Limb (tissue), 2 donors: ENCODE data around the gene LACTB.

Experiments used
- DNase-seq, 2 donors: peaks; one replicate each; pipeline ENCODE4 v3.0.0-alpha.2; 2016; ENCODE audit errors: extremely low spot score in 2 of 2

LACTB gene

DNA sequence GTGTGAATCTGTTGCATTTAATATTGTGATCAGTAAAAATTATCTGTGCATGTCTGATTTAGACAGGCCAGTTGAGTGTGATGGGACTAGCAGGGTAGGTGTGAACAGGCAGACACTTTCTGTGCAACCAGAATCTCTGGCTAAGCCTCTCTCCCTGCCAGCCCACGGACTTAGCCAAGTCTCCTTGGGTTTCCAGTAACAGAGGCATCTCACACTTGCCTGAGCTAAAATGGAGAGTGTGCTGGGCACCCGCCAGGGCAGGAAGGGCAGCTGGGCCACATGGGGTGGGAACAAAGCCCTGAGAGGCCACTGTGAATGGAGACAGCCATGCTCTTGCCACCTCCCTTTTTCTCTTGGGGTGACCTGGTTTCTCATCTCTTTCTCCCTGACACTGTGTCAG lies 48.1 kb downstream of the LACTB start:
- DNase-seq, result no peak

GRCh38 chr15:63172376-63172775 lies 50.7 kb downstream of the LACTB start:
- DNase-seq, result no peak

DNA sequence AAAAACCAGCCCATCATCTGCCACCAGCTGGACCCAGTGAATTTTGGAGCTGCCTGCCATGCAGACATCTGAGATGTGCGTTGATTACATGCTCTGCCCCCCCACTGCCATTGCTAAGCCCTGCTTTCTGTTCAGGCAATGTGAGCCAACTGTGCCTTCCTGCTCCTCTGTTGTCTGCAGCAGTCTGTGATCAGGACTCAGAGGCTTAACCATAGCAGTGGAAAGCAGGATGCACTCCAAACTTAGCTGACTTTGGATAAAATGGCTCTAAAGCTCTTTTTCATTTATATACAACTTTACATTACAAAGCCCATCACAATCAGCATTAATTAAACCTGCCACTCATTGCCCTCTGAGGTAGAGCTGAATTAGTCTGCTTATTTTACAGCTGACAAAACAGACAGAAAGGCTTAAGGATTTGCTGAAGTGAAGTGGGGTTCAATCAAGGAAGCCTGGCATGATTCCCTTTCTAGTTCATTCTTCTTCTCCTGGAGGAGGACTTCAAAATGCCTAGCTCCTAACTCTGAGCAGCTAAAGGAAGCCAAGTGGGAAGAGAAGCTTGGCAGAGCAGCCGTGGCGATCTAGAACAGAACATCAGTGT lies 51.3 kb downstream of the LACTB start:
- DNase-seq, result no peak

DNA sequence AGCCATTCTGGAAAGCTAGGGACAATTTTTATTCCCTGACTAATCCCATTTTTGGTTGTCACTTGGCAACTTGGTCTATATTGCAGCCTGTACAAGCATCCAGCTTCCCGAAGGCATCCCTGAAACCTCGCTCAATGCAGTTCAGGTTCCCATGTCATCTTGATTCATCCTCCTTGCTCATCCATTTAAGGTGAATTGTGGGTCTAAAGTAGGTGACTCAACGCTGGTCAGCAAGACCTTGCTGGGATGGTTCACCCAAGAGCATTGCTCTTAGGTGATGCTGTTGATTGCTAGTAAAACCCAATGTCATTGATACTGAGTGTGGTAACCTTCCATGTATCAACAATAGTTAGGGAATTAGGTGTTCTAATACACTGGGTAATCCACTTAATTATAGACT lies 54.6 kb downstream of the LACTB start:
- no peak for DNase-seq

GRCh38 chr15:63178034-63178433 lies 56.4 kb downstream of the LACTB start:
- no peak for DNase-seq

DNA sequence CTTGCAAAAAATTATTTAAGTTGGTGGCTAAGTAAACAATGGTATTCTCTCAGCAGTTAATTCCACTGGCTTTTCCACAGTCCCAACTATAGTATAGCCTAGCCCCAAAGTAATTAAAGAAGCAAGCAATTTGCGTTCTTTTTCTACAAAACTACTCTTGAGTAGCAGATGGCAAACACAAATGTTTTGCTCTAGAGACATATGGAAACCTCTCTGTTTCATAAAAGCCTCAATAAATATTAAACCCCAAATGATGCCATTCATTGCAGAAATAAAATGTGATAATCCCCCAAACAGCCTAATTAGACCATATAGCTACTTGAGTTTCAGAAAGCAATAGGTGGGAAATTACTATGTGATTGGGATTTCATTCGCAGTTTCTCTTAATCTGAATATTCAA lies 59.1 kb downstream of the LACTB start:
- DNase-seq, result no peak

DNA sequence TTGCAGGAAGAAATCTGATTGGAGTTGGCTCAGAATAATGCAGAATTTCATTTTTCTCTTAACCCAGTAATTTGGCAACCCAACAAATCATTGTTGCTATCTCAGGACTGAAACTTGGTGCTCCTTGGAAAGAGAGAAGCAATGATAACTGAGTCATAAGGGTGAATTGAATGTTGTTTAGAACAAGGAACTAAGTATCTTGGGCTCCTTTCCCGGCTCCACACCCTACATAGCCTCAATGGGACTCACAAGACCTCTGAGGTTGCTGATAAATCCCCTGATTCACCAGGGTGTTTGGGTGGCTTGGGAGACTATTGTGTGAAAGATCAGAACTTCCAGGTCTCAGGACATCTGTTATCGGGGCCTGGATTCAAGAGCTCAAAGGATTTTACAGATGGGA lies 60.0 kb downstream of the LACTB start:
- no peak for DNase-seq

GRCh38 chr15:63185206-63185605 lies 63.5 kb downstream of the LACTB start:
- no peak for DNase-seq

DNA sequence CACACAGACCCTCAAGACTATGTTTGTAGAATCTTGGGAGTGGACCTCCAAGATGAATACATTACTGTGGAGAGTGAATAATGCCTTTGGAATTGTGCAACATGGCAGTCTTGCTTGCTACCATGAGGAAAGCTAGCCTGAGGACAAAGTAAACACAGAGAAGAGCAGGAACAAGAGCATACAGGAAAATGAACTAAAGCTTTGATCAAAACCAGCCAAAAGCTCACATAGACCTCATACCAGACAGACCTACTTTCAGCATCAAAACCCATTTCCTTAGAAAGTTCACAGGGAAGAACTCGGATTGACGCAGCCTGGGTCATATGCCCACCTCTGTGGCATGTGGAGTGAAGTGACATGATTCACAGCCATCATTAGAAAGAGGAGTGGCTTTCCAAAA lies 64.4 kb downstream of the LACTB start:
- DNase-seq, result no peak

GRCh38 chr15:63187589-63188226 lies 66.0 kb downstream of the LACTB start:
- DNase-seq, result no peak

DNA sequence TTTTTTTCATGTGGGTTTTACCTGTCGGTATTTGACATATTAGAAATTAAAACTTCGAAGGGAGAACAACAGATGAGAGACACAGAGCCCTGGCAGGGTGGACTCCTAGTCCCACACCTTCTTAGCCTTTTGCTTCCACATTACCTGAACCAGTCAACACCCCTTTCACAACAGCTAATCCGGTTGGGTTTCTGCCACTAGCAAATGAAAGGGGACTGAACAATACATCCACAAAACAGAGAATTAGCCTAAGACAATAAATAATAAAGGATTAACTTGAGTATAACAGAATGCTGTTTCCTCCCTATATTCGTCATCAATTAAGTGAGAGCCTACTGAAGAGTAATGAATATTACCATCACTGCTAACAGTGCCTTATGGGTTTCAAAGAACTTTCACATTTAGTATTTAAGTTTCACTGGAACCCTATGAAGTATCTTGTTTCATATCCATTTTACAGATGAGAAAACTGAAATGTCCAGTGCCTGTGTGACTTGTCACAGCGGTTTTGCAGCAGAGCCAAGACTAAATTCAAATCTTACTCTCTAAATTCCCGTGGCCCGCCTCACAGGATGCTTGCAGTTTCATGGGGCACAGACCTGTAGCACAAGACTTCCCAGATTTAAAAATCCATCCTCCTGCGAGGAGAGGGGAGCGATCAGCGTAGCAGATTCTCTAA lies 66.7 kb downstream of the LACTB start:
- no peak for DNase-seq

DNA sequence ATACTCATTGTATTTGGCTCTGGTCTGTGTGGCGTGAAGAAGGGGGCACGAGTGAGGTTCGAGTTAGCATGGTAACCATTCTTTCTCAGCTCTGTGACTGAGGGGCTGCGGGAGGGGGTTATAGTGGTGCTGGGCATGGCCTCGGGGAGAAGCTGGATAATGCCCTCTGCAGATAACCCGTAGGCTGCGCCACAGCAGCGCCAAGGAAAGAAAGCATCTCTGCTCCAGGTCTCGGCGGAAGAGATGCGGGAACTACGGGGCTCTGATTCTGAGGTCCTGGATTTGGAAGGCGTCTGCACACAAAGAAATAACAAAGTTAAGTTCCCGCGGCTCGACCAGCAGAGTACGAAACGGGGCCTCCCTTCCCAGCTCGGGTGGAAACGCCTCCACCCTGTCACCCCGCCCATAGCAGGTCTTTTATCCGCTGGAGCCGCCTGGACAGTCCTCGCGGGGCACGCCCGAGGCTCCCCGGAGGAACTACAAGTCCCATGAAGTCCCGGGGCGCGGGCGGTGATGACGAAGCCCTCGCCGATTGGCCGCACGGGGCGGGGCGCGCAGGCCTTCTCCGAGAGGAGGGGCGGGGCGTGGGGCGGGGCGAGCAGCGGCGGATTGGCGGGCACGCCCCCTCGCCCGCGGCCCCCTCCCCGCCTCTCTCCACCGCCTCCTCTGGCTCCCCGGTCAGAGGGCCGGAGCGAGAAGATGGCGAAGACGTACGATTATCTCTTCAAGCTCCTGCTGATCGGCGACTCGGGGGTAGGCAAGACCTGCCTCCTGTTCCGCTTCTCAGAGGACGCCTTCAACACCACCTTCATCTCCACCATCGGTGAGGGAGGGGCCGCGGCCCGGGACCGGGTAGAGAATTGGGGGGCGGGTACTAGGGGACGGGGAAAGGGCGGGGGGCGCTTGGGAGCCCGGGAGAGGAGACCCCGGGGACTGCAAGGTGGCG lies 67.5 kb downstream of the LACTB start, which contains the start of gene RAB8B:
RAB8B (plus strand) TSS at position 681 of the 946 bp plus-strand sequence; CDS start at position 700, 19 bp downstream.
- peak; percentile 96 to 100 for DNase-seq

- DNase-seq, result no peak
These were observed 68.5 kb downstream of the LACTB start for GRCh38 chr15:63189941-63190768.

- DNase-seq, result no peak
These were observed 69.3 kb downstream of the LACTB start for GRCh38 chr15:63190769-63191649.
